ENCODE results near the gene GRN. TPM values are rescaled to one million over a fixed set of nuclear protein-coding genes. Genes with fewer than 3 reads are reported as not detected.

GRN gene
- total and polyA plus RNA-seq, 2 of the 8 experiments (the other 6 are each of a cell fraction or from before 2014, with no cell fraction given) = 108 to 387 TPM

- TF ChIP-seq CHD7 (IDR thresholded peaks at IDR 0.05; ENCODE audit: insufficient replicate concordance, low read length) = no peak
- TF ChIP-seq RXRA (IDR thresholded peaks at IDR 0.05; ENCODE audit: insufficient read depth, low read depth, low read length) = no peak
- no peak for TF ChIP-seq TEAD4 (IDR thresholded peaks at IDR 0.05; ENCODE audit: low read depth, low read length)
Observed at GRCh38 chr17:44355642-44356099, 10.6 kb downstream of the GRN start (continued).
